Right atrium auricular region (tissue), 2 donors: ENCODE measurements around the gene FAM187B. TPM values are rescaled to one million over a fixed set of nuclear protein-coding genes. Genes with fewer than 3 reads are reported as not detected.
A peak's percentile ranks its signal among the peaks of the same experiment; 100 is the strongest.

ENCODE experiments used
- DNase-seq: peaks from one replicate; pipeline ENCODE4 v3.0.0-alpha.2; 2019; ENCODE audit warnings: low spot score
- H3K27ac ChIP-seq, 2 donors: fragments of 200-600 bp; sonication (generic); 1 replicate in 1 of 2; 2 replicates in 1 of 2; pipeline ENCODE4 v1.5.1; 2016 to 2019
- H3K27me3 ChIP-seq, 2 donors: fragments of 200-600 bp; sonication (generic); one replicate each; pipeline versions ENCODE4 v1.5.1 to v1.6.0; 2017 to 2019
- H3K36me3 ChIP-seq: fragments of 200-600 bp; sonication (generic); one replicate; pipeline ENCODE4 v1.5.1; 2016
- H3K4me1 ChIP-seq, 2 donors: fragments of 200-600 bp; sonication (generic); one replicate each; pipeline versions ENCODE4 v1.5.1 to v1.6.0; 2017 to 2019
- H3K4me3 ChIP-seq, 2 donors: fragments of 200-600 bp; sonication (generic); 1 replicate in 1 of 2; 2 replicates in 1 of 2; pipeline ENCODE4 v1.5.1; 2017 to 2019; ENCODE audit warnings: mild to moderate bottlenecking in 1 of 2, moderate library complexity in 1 of 2
- H3K9me3 ChIP-seq, 2 donors: fragments of 200-600 bp; sonication (generic); one replicate each; pipeline ENCODE4 v1.5.1; 2019
- total RNA-seq, 2 donors: library from RNA; depleted of rRNA; stranded (reverse); fragments of >200 nt; gene quantifications; one replicate each; pipeline ENCODE4 v1.1.0, GENCODE V29; 2016
- TF ChIP-seq, protein P1 (sequence below), 2 donors: fragments of 200-600 bp; sonication (generic); IDR thresholded peaks; one replicate each; pipeline ENCODE4 v1.5.1; 2019; ENCODE audit warnings: antibody characterized with exemption in 2 of 2

FAM187B gene
- total RNA-seq, 2 donors from 2014 or later = not detected

DNA sequence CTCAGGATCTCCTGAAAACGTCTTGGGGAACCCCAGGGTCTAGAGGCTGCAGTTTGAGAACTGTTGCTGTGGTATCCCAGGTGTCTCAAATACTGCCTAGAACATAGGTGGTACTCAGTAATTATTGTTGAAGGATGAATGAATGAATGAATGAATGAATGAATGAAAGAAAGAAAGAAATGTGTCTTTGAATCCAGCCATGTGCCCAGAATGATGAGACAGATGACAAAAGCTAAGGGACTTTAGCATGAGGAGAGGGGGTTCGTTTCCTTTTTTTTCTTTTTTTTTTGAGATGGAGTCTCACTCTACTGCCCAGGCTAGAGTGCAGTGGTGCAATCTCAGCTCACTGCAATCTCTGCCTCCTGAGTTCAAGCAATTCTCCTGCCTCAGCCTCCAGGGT is 28.0 kb upstream of the FAM187B start:
- Histone ChIP-seq H3K4me1 (peaks cover 0 to 10% of the 10 kb centered on the region in 2 donors), H3K4me3 (no peak overlapping the region), H3K27ac (no peak overlapping the region), H3K9me3 (no peaks in the 10 kb centered on the region), H3K36me3 (no peaks in the 10 kb centered on the region), H3K27me3 (no peaks in the 10 kb centered on the region)
- TF ChIP-seq, protein P1, sequence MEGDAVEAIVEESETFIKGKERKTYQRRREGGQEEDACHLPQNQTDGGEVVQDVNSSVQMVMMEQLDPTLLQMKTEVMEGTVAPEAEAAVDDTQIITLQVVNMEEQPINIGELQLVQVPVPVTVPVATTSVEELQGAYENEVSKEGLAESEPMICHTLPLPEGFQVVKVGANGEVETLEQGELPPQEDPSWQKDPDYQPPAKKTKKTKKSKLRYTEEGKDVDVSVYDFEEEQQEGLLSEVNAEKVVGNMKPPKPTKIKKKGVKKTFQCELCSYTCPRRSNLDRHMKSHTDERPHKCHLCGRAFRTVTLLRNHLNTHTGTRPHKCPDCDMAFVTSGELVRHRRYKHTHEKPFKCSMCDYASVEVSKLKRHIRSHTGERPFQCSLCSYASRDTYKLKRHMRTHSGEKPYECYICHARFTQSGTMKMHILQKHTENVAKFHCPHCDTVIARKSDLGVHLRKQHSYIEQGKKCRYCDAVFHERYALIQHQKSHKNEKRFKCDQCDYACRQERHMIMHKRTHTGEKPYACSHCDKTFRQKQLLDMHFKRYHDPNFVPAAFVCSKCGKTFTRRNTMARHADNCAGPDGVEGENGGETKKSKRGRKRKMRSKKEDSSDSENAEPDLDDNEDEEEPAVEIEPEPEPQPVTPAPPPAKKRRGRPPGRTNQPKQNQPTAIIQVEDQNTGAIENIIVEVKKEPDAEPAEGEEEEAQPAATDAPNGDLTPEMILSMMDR (IDR thresholded peaks at IDR 0.05) = no peak
- DNase-seq = peak; percentile 5

DNA sequence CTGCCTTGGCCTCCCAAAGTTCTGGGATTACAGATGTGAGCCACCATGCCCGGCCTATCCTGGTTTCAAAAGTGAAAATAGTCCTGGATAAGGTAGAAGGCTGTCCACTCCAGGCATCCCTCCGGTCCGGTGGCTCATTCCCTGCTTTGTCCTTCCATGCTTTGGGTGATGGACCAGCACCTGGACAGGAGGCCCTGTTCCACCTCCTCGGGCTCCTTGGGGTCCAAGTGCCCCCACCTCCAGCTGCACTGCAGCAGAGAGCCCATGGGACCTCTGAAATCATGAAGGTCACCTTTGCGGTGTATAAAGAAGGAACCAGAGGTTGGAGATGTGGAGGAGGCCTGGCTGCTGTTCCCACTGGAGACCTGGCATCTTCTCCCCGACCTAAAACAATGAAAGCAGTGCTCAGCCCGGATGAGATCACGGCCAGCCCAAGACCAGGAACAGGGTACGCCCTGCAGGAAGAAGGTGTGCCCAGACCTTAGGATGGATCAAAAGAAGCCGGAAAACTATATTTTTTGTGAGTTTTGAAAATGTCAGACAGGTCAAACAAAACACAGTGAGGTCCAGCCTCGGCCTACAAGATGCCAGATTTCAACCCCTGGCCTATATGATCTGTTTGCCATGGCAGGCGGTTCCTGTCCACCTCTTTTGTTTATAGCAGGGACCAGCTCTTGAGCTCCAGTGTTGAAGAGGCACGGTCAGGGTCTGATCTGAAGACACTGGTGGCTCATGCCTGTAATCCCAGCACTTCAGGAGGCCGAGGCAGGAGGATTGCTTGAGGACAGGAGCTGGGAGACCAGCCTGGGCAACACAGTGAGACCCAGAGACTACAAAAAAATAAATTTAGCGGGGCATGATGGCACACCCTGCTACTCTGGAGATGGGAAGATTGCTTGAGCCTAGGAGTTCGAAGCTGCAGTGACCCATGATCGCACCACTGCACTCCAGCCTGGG is 26.1 kb upstream of the FAM187B start:
- DNase-seq = peak; percentile 56
- TF ChIP-seq, protein P1 (IDR thresholded peaks at IDR 0.05) = no peak
- Histone ChIP-seq H3K9me3 (no peaks in the 10 kb centered on the region), H3K27me3 (no peaks in the 10 kb centered on the region), H3K36me3 (no peaks in the 10 kb centered on the region), H3K27ac (peak overlapping the region; percentile 18 to 40), H3K4me1 (peaks cover 0 to 11% of the 10 kb centered on the region in 2 donors), H3K4me3 (no peak overlapping the region)

GRCh38 chr19:35253316-35254286 is 25.1 kb upstream of the FAM187B start:
- TF ChIP-seq, protein P1 (IDR thresholded peaks at IDR 0.05) = no peak
- peak overlapping the region in 1 of 2 donors; percentile 40 for H3K27ac ChIP-seq

DNA sequence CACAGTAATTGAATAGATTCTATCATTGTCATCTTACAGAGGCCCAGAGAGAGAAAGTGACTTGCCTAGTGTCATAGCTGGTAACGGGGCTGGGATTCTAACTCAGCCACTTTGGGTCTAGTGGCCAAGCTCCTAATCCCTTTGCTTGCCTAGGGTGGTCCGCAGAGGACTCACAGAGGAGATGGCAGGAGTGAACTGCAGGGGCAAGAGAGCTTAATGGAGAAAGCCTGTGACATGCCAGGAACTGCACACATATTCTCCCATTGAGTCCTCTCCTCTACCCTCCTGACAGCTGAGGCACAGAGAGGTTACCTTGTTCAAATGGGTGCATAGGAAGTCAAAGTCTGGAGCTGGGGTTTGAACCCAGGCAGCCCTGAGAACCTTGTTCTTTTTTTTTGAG is 22.9 kb upstream of the FAM187B start:
- no peaks in the 10 kb centered on the region for H3K36me3 ChIP-seq
- TF ChIP-seq, protein P1 (IDR thresholded peaks at IDR 0.05) = no peak
- peak; percentile 40 for DNase-seq
- no peak overlapping the region for H3K27ac ChIP-seq
- H3K9me3 ChIP-seq = no peaks in the 10 kb centered on the region
- H3K4me3 ChIP-seq = no peak overlapping the region
- peaks cover 0 to 33% of the 10 kb centered on the region in 2 donors for H3K4me1 ChIP-seq
- H3K27me3 ChIP-seq = peaks cover 0 to 5% of the 10 kb centered on the region in 2 donors

More at GRCh38 chr19:35253316-35254286, 25.1 kb upstream of the FAM187B start:
- Histone ChIP-seq H3K4me3 (no peak overlapping the region), H3K36me3 (no peaks in the 10 kb centered on the region), H3K9me3 (no peaks in the 10 kb centered on the region), H3K27me3 (no peaks in the 10 kb centered on the region), H3K4me1 (peaks cover 0 to 21% of the 10 kb centered on the region in 2 donors)
- peak; percentile 53 for DNase-seq

DNA sequence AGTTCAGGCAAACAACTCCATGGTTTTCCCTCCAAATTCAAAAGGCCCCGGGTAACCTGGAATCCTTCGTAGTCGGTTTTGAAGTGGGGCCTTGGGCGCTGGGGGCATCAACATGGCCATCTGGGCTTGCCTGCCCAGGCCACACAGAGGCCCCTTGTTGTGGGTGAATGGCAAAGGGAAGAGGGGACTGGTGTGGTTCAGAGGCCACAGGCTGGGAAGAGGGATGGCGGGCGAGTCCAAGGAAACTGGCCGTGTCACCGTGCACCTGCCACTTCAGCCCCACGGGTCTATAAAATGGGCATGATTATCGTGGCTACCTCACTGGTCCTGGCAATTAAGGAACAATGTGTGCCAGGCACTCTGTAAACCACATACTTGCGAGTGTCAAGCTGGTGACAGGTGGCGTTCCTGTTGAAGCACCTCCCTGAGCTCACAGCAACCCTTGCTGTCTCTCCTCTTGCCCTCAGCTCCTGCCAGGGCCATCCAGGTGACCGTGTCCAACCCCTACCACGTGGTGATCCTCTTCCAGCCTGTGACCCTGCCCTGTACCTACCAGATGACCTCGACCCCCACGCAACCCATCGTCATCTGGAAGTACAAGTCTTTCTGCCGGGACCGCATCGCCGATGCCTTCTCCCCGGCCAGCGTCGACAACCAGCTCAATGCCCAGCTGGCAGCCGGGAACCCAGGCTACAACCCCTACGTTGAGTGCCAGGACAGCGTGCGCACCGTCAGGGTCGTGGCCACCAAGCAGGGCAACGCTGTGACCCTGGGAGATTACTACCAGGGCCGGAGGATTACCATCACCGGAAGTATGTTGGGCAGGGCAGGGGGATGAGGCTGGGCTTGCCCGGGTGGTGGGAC is 21.5 kb upstream of the FAM187B start:
- no peaks in the 10 kb centered on the region for H3K9me3 ChIP-seq
- no peak overlapping the region for H3K27ac ChIP-seq
- peaks cover 0 to 5% of the 10 kb centered on the region in 2 donors for H3K27me3 ChIP-seq
- H3K36me3 ChIP-seq = no peaks in the 10 kb centered on the region
- DNase-seq = peak; percentile 46
- peaks cover 0 to 26% of the 10 kb centered on the region in 2 donors for H3K4me1 ChIP-seq
- peak overlapping the region in 1 of 2 donors; percentile 56 for H3K4me3 ChIP-seq
- TF ChIP-seq, protein P1 (IDR thresholded peaks at IDR 0.05) = no peak
